Measurements from ENCODE around the gene SPATA17.
"Not testable (repeated sequence)": the region's sequence is repeated elsewhere in the genome, so short reads cannot be mapped to it uniquely, and the experiment has no call there.

The SPATA17 gene

GRCh38 chr1:217681806-217682205 is 50.7 kb downstream of the SPATA17 start:
- H3K4me3 ChIP-seq (replicated peaks; ENCODE audit: low read depth, low read length) = no peak overlapping the region
- H3K27me3 ChIP-seq (replicated peaks; ENCODE audit: control insufficient read depth, insufficient read depth, low read length) = no peaks in the 10 kb centered on the region
- no peak for DNase-seq (ENCODE audit: extremely low read depth, insufficient read length)
- H3K36me3 ChIP-seq (ENCODE audit: control insufficient read depth, insufficient read depth, low read length) = no peaks in the 10 kb centered on the region
- TF ChIP-seq CTCF (IDR thresholded peaks at IDR 0.05; ENCODE audit: insufficient read depth, low read length, poor library complexity, severe bottlenecking) = no peak

- no peak for TF ChIP-seq CTCF (IDR thresholded peaks at IDR 0.05; ENCODE audit: insufficient read depth, low read length, poor library complexity, severe bottlenecking)
- Histone ChIP-seq H3K27me3 (replicated peaks; ENCODE audit: control insufficient read depth, insufficient read depth, low read length) (no peaks in the 10 kb centered on the region), H3K36me3 (ENCODE audit: control insufficient read depth, insufficient read depth, low read length) (no peaks in the 10 kb centered on the region), H3K4me3 (replicated peaks; ENCODE audit: low read depth, low read length) (no peak overlapping the region)
- no peak for DNase-seq (ENCODE audit: extremely low read depth, insufficient read length)
Observed at GRCh38 chr1:217687511-217687910, 56.4 kb downstream of the SPATA17 start.

- not testable (repeated sequence) for H3K27me3 ChIP-seq (replicated peaks; ENCODE audit: control insufficient read depth, insufficient read depth, low read length); H3K36me3 ChIP-seq (ENCODE audit: control insufficient read depth, insufficient read depth, low read length); H3K4me3 ChIP-seq (replicated peaks; ENCODE audit: low read depth, low read length); DNase-seq (ENCODE audit: extremely low read depth, insufficient read length)
Observed at GRCh38 chr1:217696140-217696539, 65.0 kb downstream of the SPATA17 start.

GRCh38 chr1:217703326-217703725 is 72.2 kb downstream of the SPATA17 start:
- Histone ChIP-seq H3K36me3 (ENCODE audit: control insufficient read depth, insufficient read depth, low read length) (no peaks in the 10 kb centered on the region), H3K4me3 (replicated peaks; ENCODE audit: low read depth, low read length) (no peak overlapping the region), H3K27me3 (replicated peaks; ENCODE audit: control insufficient read depth, insufficient read depth, low read length) (no peaks in the 10 kb centered on the region)
- no peak for DNase-seq (ENCODE audit: extremely low read depth, insufficient read length)
- no peak for TF ChIP-seq CTCF (IDR thresholded peaks at IDR 0.05; ENCODE audit: insufficient read depth, low read length, poor library complexity, severe bottlenecking)

- Histone ChIP-seq H3K4me3 (replicated peaks; ENCODE audit: low read depth, low read length) (no peak overlapping the region), H3K27me3 (replicated peaks; ENCODE audit: control insufficient read depth, insufficient read depth, low read length) (no peaks in the 10 kb centered on the region), H3K36me3 (ENCODE audit: control insufficient read depth, insufficient read depth, low read length) (no peaks in the 10 kb centered on the region)
- DNase-seq (ENCODE audit: extremely low read depth, insufficient read length) = no peak
- no peak for TF ChIP-seq CTCF (IDR thresholded peaks at IDR 0.05; ENCODE audit: insufficient read depth, low read length, poor library complexity, severe bottlenecking)
Observed at GRCh38 chr1:217712925-217713597, 81.9 kb downstream of the SPATA17 start.

GRCh38 chr1:217715681-217716080 is 84.5 kb downstream of the SPATA17 start:
- no peaks in the 10 kb centered on the region for H3K27me3 ChIP-seq (replicated peaks; ENCODE audit: control insufficient read depth, insufficient read depth, low read length)
- no peak for DNase-seq (ENCODE audit: extremely low read depth, insufficient read length)
- H3K4me3 ChIP-seq (replicated peaks; ENCODE audit: low read depth, low read length) = no peak overlapping the region
- H3K36me3 ChIP-seq (ENCODE audit: control insufficient read depth, insufficient read depth, low read length) = no peaks in the 10 kb centered on the region
- TF ChIP-seq CTCF (IDR thresholded peaks at IDR 0.05; ENCODE audit: insufficient read depth, low read length, poor library complexity, severe bottlenecking) = no peak
